ENCODE measurements around the gene HHIPL1. TPM values are rescaled to one million over a fixed set of nuclear protein-coding genes. Genes with fewer than 3 reads are reported as not detected.

HHIPL1 gene
- total RNA-seq, 6 donors from 2014 or later: 0.61 to 2.2 (median 1.3) TPM

GRCh38 chr14:99612071-99612737 is 32.7 kb upstream of the HHIPL1 start:
- Histone ChIP-seq H3K4me1 (peaks cover 0 to 6% (median 0%) of the 10 kb centered on the region in 4 donors), H3K4me3 (no peak overlapping the region), H3K27me3 (no peaks in the 10 kb centered on the region), H3K27ac (no peak overlapping the region), H3K9me3 (no peaks in the 10 kb centered on the region), H3K36me3 (no peaks in the 10 kb centered on the region)
- no peak for TF ChIP-seq CTCF (IDR thresholded peaks at IDR 0.05)
- no peak for TF ChIP-seq POLR2AphosphoS5 (IDR thresholded peaks at IDR 0.05)
- no peak for TF ChIP-seq EP300 (IDR thresholded peaks at IDR 0.05)
- TF ChIP-seq POLR2A (IDR thresholded peaks at IDR 0.05): no peak
- no peak for ATAC-seq (ENCODE audit: low FRiP score in 2 of 2)
- DNase-seq: no peak
- 85 to 86% methylated on average over 11 of the region's 11 CpGs for WGBS, 2 donors

GRCh38 chr14:99612738-99613330 is 32.1 kb upstream of the HHIPL1 start:
- peaks cover 0 to 6% (median 0%) of the 10 kb centered on the region in 4 donors for H3K4me1 ChIP-seq
- no peak overlapping the region for H3K4me3 ChIP-seq
- DNase-seq (peak in 1 of 2 donors; percentile 29), ATAC-seq (ENCODE audit: low FRiP score in 2 of 2) (no peak)
- no peak for TF ChIP-seq POLR2AphosphoS5 (IDR thresholded peaks at IDR 0.05)
- H3K9me3 ChIP-seq: no peaks in the 10 kb centered on the region
- H3K27me3 ChIP-seq: no peaks in the 10 kb centered on the region
- H3K27ac ChIP-seq: no peak overlapping the region
- no peaks in the 10 kb centered on the region for H3K36me3 ChIP-seq
- WGBS, 2 donors: 77 to 83% methylated on average over 8 of the region's 8 CpGs

- 44 to 51% methylated on average over 7 of the region's 7 CpGs for WGBS, 2 donors
- TF ChIP-seq POLR2A (IDR thresholded peaks at IDR 0.05): no peak
- TF ChIP-seq POLR2AphosphoS5 (IDR thresholded peaks at IDR 0.05): no peak
- no peak for DNase-seq
- H3K27me3 ChIP-seq: no peaks in the 10 kb centered on the region
- H3K4me1 ChIP-seq: peaks cover 4 to 14% (median 10%) of the 10 kb centered on the region in 4 donors
- H3K4me3 ChIP-seq: no peak overlapping the region
- H3K27ac ChIP-seq: no peak overlapping the region
- no peaks in the 10 kb centered on the region for H3K36me3 ChIP-seq
- no peaks in the 10 kb centered on the region for H3K9me3 ChIP-seq
- ATAC-seq (ENCODE audit: low FRiP score in 2 of 2): no peak
These were observed 29.3 kb upstream of the HHIPL1 start for GRCh38 chr14:99615497-99616157.

- ATAC-seq (ENCODE audit: low FRiP score in 2 of 2): no peak
- WGBS, 2 donors: 72 to 75% methylated on average over 16 of the region's 16 CpGs
- Histone ChIP-seq H3K4me1 (peaks cover 4 to 14% (median 10%) of the 10 kb centered on the region in 4 donors), H3K36me3 (no peaks in the 10 kb centered on the region), H3K27ac (no peak overlapping the region), H3K27me3 (no peaks in the 10 kb centered on the region), H3K4me3 (no peak overlapping the region), H3K9me3 (no peaks in the 10 kb centered on the region)
- no peak for DNase-seq
- no peak for TF ChIP-seq POLR2AphosphoS5 (IDR thresholded peaks at IDR 0.05)
- no peak for TF ChIP-seq EP300 (IDR thresholded peaks at IDR 0.05)
- TF ChIP-seq CTCF (IDR thresholded peaks at IDR 0.05): no peak
- TF ChIP-seq POLR2A (IDR thresholded peaks at IDR 0.05): no peak
These were observed 27.8 kb upstream of the HHIPL1 start for GRCh38 chr14:99616832-99617800.

- peak overlapping the region; percentile 56 to 86 (median 67) for H3K27ac ChIP-seq
- ATAC-seq (ENCODE audit: low FRiP score in 2 of 2) (no peak), DNase-seq (peak in 1 of 2 donors; percentile 36)
- H3K4me3 ChIP-seq: no peak overlapping the region
- H3K4me1 ChIP-seq: peaks cover 4 to 14% (median 10%) of the 10 kb centered on the region in 4 donors
- H3K9me3 ChIP-seq: no peaks in the 10 kb centered on the region
- WGBS, 2 donors: 40 to 43% methylated on average over 4 to 13 of the region's 13 CpGs
- TF ChIP-seq POLR2AphosphoS5 (IDR thresholded peaks at IDR 0.05) (peak; percentile 61 to 90), EP300 (IDR thresholded peaks at IDR 0.05) (peak in 3 of 4 donors; percentile 60 to 85 (median 77)), POLR2A (IDR thresholded peaks at IDR 0.05) (no peak), CTCF (IDR thresholded peaks at IDR 0.05) (no peak)
- H3K36me3 ChIP-seq: no peaks in the 10 kb centered on the region
- H3K27me3 ChIP-seq: no peaks in the 10 kb centered on the region
These were observed 24.8 kb upstream of the HHIPL1 start for GRCh38 chr14:99619835-99620834.
